Measurements from ENCODE around the gene CHURC1. TPM values are rescaled to one million over a fixed set of nuclear protein-coding genes. Genes with fewer than 3 reads are reported as not detected.

CHURC1 gene
- total and polyA plus RNA-seq, 2 of the 13 experiments (the other 11 are each of a cell fraction or from before 2014, with no cell fraction given): 41.1 to 74.4 TPM

- TF ChIP-seq ZNF318 (CRISPR knock-in tag; IDR thresholded peaks at IDR 0.05) (no peak), SAFB2 (CRISPR knock-in tag; IDR thresholded peaks at IDR 0.05; ENCODE audit: borderline replicate concordance, low read depth) (0 out of 2 replicates have a peak, but pooled peaks have one; percentile 73), ATRX (CRISPR knock-in tag; IDR thresholded peaks at IDR 0.05; ENCODE audit: borderline replicate concordance) (no peak), ZNF792 (CRISPR knock-in tag; IDR thresholded peaks at IDR 0.05) (no peak), ZUFSP (CRISPR knock-in tag; IDR thresholded peaks at IDR 0.05; ENCODE audit: borderline replicate concordance) (no peak), KDM5A (IDR thresholded peaks at IDR 0.05; ENCODE audit: borderline replicate concordance, low read length) (peak; percentile 92), THAP11 (CRISPR knock-in tag; IDR thresholded peaks at IDR 0.05) (peak; percentile 84), YY1 (IDR thresholded peaks at IDR 0.05; ENCODE audit: insufficient read depth, insufficient replicate concordance, low read depth, low read length) (peak; percentile 16), NFYC (CRISPR knock-in tag; IDR thresholded peaks at IDR 0.05) (no peak), SNAPC4 (CRISPR knock-in tag; IDR thresholded peaks at IDR 0.05) (peak; percentile 67), CCAR2 (optimal IDR thresholded peaks at IDR 0.05; ENCODE audit: low read depth, low read length) (no peak), ZNF501 (CRISPR knock-in tag; IDR thresholded peaks at IDR 0.05) (peak; percentile 84)
Measured at GRCh38 chr14:64914237-64915028, at the start of gene CHURC1 (continued).
